HCT116 (cell line): ENCODE measurements around the gene ABCC5.

ENCODE experiments used
- ATF3 ChIP-seq: IDR thresholded peaks from 2 replicates; pipeline ENCODE4 v1.6.1; 2012
- CEBPB ChIP-seq: IDR thresholded peaks from 2 replicates; pipeline ENCODE4 v1.6.1; 2012; ENCODE audit warnings: low read depth
- CTCF ChIP-seq, 3 experiments: fragments of 200-600 bp in 1 of 3; sonication (generic) in 1 of 3; IDR thresholded peaks in 2 of 3; conservative IDR thresholded peaks in 1 of 3; 2 replicates each; pipeline ENCODE4 v1.5.1; 2012 to 2017; ENCODE audit warnings: low read depth in 2 of 3, low read length in 2 of 3, antibody characterized with exemption in 1 of 3, borderline replicate concordance in 1 of 3, control low read depth in 1 of 3, mild to moderate bottlenecking in 1 of 3, mixed read lengths in 1 of 3, mixed run types in 1 of 3, moderate library complexity in 1 of 3; ENCODE audit not compliant: insufficient read depth in 1 of 3
- POLR2AphosphoS5 ChIP-seq: IDR thresholded peaks from 2 replicates; pipeline ENCODE4 v1.6.1; 2011; ENCODE audit warnings: mild to moderate bottlenecking, low read depth, low read length, moderate library complexity

GRCh38 chr3:183944775-183945174, 72.9 kb downstream of the ABCC5 start:
- TF ChIP-seq ATF3 (no peak), CTCF (IDR thresholded peaks at IDR 0.05 in 2 of 3, conservative IDR thresholded peaks at IDR 0.05 in 1 of 3; ENCODE audit: borderline replicate concordance in 1 of 3, insufficient read depth in 1 of 3, low read depth in 2 of 3, low read length in 2 of 3) (no peak), CEBPB (no peak), POLR2AphosphoS5 (no peak)
